Left ventricle myocardium inferior (tissue), 1 donor: ENCODE measurements around the gene FKBP5. TPM values are rescaled to one million over a fixed set of nuclear protein-coding genes. Genes with fewer than 3 reads are reported as not detected.

Experiments
- DNase-seq: peaks from one replicate; pipeline ENCODE4 v3.0.0-alpha.2; 2020
- H3K27ac ChIP-seq: fragments of 200-600 bp; replicated peaks from 2 replicates; pipeline ENCODE4 v1.8.0; 2021
- H3K27me3 ChIP-seq: fragments of 200-600 bp; 2 replicates; pipeline ENCODE4 v1.8.0; 2021; ENCODE audit warnings: low read depth
- H3K36me3 ChIP-seq: fragments of 200-600 bp; 2 replicates; pipeline ENCODE4 v1.8.0; 2021
- H3K4me1 ChIP-seq: fragments of 200-600 bp; 2 replicates; pipeline ENCODE4 v1.8.0; 2021
- H3K4me3 ChIP-seq: fragments of 200-600 bp; 2 replicates; pipeline ENCODE4 v1.8.0; 2021; ENCODE audit warnings: mild to moderate bottlenecking, moderate library complexity
- H3K9me3 ChIP-seq: fragments of 200-600 bp; replicated peaks from 2 replicates; pipeline ENCODE4 v1.8.0; 2021
- intact Hi-C: fragments of 100-400 bp; cut with micrococcal nuclease; formaldehyde crosslinking; loops from one replicate; pipeline ENCODE4 v1.11.0; 2022
- total RNA-seq: library from RNA; stranded (reverse); fragmentation: NEBNext Ultra II Directional; extraction: Animal tissue kit (Norgen Biotek cat#: 25700); gene quantifications from one replicate; pipeline ENCODE4 v1.2.1, GENCODE V29; 2021
- TF ChIP-seq, protein P1 (sequence below): fragments of 200-600 bp; IDR thresholded peaks from 2 replicates; pipeline ENCODE4 v1.8.0; 2021; ENCODE audit warnings: antibody characterized with exemption, mild to moderate bottlenecking, borderline replicate concordance
- donor health status: DM: no; HTN: yes; CAD: no; lungs with severe emphysema.

The FKBP5 gene
- total RNA-seq, 1 donor from 2014 or later: 101 TPM

DNA sequence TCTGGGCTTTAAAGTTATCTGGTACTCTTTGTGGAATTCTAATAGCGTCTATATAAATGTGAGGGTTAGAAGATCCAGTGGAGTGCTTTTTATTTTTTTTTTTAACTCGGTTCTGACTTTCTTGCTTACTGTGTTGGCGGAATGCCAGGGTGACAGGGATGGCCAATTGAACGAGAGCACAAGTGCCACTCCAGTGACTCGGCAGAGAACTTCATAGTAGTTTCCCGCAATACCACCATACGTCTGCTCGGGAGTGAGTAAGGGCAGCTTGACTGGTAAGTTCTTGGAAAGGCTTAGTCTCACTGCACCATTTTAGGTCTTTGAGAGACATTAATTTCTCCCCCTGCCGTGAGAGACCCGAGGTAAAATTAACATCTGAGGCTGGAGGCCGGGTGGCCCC is 126.7 kb downstream of the FKBP5 start:
- TF ChIP-seq, protein P1, sequence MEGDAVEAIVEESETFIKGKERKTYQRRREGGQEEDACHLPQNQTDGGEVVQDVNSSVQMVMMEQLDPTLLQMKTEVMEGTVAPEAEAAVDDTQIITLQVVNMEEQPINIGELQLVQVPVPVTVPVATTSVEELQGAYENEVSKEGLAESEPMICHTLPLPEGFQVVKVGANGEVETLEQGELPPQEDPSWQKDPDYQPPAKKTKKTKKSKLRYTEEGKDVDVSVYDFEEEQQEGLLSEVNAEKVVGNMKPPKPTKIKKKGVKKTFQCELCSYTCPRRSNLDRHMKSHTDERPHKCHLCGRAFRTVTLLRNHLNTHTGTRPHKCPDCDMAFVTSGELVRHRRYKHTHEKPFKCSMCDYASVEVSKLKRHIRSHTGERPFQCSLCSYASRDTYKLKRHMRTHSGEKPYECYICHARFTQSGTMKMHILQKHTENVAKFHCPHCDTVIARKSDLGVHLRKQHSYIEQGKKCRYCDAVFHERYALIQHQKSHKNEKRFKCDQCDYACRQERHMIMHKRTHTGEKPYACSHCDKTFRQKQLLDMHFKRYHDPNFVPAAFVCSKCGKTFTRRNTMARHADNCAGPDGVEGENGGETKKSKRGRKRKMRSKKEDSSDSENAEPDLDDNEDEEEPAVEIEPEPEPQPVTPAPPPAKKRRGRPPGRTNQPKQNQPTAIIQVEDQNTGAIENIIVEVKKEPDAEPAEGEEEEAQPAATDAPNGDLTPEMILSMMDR: no peak
- no peak for DNase-seq

DNA sequence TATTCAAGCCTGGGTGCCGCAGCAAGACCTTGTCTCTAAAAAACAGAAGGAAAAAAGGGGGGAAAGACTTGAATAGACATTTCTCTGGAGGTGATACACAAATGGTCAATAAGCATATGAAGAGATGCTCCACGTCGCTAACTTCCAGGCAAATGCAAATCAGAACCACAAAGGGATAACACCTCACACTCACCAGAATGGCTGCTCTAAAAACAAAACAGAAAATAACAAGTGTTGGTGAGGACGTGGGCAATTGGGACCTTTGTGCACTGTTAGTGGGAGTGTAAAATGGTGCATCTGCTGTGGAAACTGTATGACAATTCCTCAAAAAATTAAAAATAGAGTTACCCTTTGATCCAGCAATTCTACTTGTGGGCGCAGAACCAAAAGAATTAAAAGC is 127.6 kb downstream of the FKBP5 start:
- no peak for DNase-seq
- TF ChIP-seq, protein P1: no peak
- Histone ChIP-seq H3K4me1 (peaks cover 7% of the 10 kb centered on the region), H3K27ac (no peak overlapping the region), H3K9me3 (no peaks in the 10 kb centered on the region), H3K27me3 (peaks cover 29% of the 10 kb centered on the region), H3K4me3 (no peak overlapping the region), H3K36me3 (no peaks in the 10 kb centered on the region)
- intact Hi-C loops: no loop called here

More for the DNA sequence above, 126.7 kb downstream of the FKBP5 start:
- Histone ChIP-seq H3K9me3 (no peaks in the 10 kb centered on the region), H3K4me1 (peaks cover 7% of the 10 kb centered on the region), H3K36me3 (no peaks in the 10 kb centered on the region), H3K4me3 (no peak overlapping the region), H3K27me3 (peaks cover 27% of the 10 kb centered on the region), H3K27ac (no peak overlapping the region)
- intact Hi-C loops: no loop called here

DNA sequence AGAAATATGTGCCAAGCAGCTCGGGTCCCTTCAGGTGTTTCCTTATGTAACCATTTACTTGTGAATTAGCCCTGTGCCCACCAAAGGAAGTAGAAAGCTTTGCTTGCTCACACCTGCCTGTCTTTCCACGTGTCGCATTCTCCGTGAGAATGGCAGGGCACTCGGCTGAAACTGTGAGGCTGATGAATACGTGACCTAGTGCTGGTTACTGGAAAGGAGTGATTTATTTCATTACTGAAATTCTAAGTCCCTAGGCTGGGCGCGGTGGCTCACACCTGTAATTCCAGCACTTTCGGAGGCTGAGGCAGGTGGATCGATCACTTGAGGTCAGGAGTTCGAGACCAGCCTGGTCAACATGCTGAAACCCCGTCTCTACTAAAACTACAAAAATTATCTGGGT is 130.1 kb downstream of the FKBP5 start:
- Histone ChIP-seq H3K4me1 (peaks cover 7% of the 10 kb centered on the region), H3K27ac (no peak overlapping the region), H3K9me3 (no peaks in the 10 kb centered on the region), H3K36me3 (no peaks in the 10 kb centered on the region), H3K4me3 (no peak overlapping the region), H3K27me3 (peaks cover 17% of the 10 kb centered on the region)
- intact Hi-C loops: no loop called here
- TF ChIP-seq, protein P1: no peak
- DNase-seq: no peak

DNA sequence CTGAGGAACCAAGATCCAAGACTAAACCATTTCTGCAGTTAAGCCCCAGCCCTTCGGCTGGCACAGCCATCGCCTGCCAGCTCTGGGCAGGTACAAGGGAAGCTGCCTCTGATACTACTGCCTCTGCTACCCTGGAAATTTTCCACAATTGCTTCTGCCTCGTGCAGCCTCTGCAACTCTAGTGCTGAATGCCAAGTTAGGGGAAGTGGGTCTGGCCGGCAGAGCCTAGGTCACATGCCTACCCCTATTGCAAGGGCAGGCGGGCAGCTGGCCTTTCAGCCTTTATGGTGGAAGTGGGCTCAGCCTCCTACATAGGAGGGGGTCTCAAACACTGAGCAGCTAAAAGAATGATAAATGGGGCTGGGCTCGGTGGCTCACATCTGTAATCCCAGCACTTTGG is 131.5 kb downstream of the FKBP5 start:
- peaks cover 23% of the 10 kb centered on the region for H3K27me3 ChIP-seq
- intact Hi-C loops: no loop called here
- no peaks in the 10 kb centered on the region for H3K36me3 ChIP-seq
- no peak for DNase-seq
- H3K4me3 ChIP-seq: no peak overlapping the region
- H3K4me1 ChIP-seq: peaks cover 4% of the 10 kb centered on the region
- H3K27ac ChIP-seq: no peak overlapping the region
- peaks cover 4% of the 10 kb centered on the region for H3K9me3 ChIP-seq
- TF ChIP-seq, protein P1: no peak

DNA sequence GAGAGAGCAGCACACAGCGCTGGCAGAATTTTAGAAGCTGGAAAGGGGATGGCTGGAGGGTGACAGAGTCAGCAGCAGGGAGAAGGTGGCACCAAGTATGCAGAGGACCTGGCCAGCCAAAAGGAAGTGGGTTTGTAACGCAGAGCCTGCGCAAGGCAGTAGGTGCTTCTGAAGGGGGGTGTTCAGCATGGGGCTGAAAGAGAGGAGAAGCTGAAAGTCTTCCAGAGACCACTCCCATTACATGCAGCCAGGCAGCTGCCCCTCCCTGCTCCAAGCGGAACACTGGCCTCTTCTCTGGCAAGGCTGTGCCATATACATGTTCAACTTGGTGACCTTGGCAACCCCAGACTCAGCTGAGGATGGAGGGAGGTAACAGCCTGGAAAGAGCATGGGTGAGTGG is 133.9 kb downstream of the FKBP5 start:
- DNase-seq: no peak

More for the DNA sequence above, 133.9 kb downstream of the FKBP5 start:
- H3K4me3 ChIP-seq: no peak overlapping the region
- peaks cover 25% of the 10 kb centered on the region for H3K9me3 ChIP-seq
- H3K4me1 ChIP-seq: no peaks in the 10 kb centered on the region
- TF ChIP-seq, protein P1: no peak
- H3K27ac ChIP-seq: no peak overlapping the region
- peaks cover 41% of the 10 kb centered on the region for H3K27me3 ChIP-seq
- intact Hi-C loops: no loop called here
- no peaks in the 10 kb centered on the region for H3K36me3 ChIP-seq
